Neutrophil (primary cell): Measurements from ENCODE around the gene LCN2.

Experiments
- H3K27ac ChIP-seq: fragments of 200-600 bp; sonication (generic); 2 replicates; pipeline ENCODE4 v1.5.1; 2016; ENCODE audit warnings: mild to moderate bottlenecking, moderate library complexity
- H3K27me3 ChIP-seq: fragments of 200-600 bp; sonication (generic); 2 replicates; pipeline ENCODE4 v1.6.0; 2016; ENCODE audit warnings: mild to moderate bottlenecking
- H3K36me3 ChIP-seq: fragments of 200-600 bp; sonication (generic); 2 replicates; pipeline ENCODE4 v1.5.1; 2017
- H3K4me1 ChIP-seq, 2 experiments: fragments of 200-600 bp in 1 of 2; sonication (generic) in 1 of 2; 1 replicate in 1 of 2; 2 replicates in 1 of 2; pipeline versions ENCODE4 v1.5.1 to v1.6.1; 2013 to 2016; ENCODE audit warnings: low read depth in 1 of 2, low read length in 1 of 2, mild to moderate bottlenecking in 1 of 2, moderate library complexity in 1 of 2; ENCODE audit not compliant: control insufficient read depth in 1 of 2, insufficient read depth in 1 of 2
- H3K4me3 ChIP-seq, 2 experiments: fragments of 200-600 bp in 1 of 2; sonication (generic) in 1 of 2; 1 replicate in 1 of 2; 2 replicates in 1 of 2; pipeline ENCODE4 v1.5.1; 2013 to 2016; ENCODE audit warnings: low read depth in 1 of 2, low read length in 1 of 2, mild to moderate bottlenecking in 1 of 2, moderate library complexity in 1 of 2
- H3K9me3 ChIP-seq: fragments of 200-600 bp; sonication (generic); 2 replicates; pipeline ENCODE4 v1.5.1; 2016
- CTCF ChIP-seq: fragments of 200-600 bp; sonication (generic); IDR thresholded peaks from 2 replicates; pipeline ENCODE4 v1.5.1; 2016; ENCODE audit warnings: antibody characterized with exemption

The LCN2 gene

DNA sequence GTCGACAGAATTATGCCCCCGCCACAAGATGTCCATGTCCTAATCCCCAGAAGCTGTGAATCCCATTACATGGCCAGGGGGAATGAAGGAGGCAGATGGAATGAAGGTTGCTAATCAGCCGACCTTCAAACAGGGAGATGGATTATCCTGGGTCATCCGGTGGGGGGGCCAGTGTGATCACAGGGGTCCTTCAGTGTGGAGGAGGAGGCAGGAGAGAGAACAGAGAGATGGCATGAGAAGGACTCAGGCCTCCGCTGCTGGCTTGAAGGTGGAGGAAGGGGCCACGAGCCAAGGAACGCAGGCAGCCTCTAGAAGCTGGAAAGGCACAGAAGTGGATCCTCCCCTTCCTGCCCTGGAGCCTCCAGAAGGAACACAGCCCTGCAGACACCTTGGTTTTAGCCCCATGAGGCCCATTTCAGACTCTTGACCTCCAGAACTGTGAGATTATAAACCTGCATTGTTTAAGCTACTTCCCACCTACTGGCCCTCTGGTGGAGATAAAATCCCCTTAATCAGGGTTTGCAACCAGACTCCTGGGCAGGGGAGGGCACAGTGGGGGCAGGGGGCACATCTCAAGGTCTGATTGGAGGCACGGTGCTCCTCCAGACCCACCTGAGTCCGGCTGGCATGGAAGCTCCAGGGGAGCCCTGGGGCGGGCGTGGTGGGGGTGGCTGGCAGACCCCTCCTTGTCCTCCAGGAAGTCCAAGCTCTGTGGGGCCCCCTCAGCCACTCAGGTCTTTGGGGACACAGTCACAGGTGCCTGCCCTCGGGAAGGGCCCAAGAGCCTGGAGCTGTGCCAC is 35.5 kb upstream of the LCN2 start:
- peaks cover 9% of the 10 kb centered on the region for H3K36me3 ChIP-seq
- H3K4me3 ChIP-seq = no peak overlapping the region
- H3K27ac ChIP-seq = no peak overlapping the region
- H3K4me1 ChIP-seq = peaks cover 5 to 8% of the 10 kb centered on the region in 2 experiments
- no peaks in the 10 kb centered on the region for H3K9me3 ChIP-seq
- H3K27me3 ChIP-seq = no peaks in the 10 kb centered on the region
- TF ChIP-seq CTCF = no peak

DNA sequence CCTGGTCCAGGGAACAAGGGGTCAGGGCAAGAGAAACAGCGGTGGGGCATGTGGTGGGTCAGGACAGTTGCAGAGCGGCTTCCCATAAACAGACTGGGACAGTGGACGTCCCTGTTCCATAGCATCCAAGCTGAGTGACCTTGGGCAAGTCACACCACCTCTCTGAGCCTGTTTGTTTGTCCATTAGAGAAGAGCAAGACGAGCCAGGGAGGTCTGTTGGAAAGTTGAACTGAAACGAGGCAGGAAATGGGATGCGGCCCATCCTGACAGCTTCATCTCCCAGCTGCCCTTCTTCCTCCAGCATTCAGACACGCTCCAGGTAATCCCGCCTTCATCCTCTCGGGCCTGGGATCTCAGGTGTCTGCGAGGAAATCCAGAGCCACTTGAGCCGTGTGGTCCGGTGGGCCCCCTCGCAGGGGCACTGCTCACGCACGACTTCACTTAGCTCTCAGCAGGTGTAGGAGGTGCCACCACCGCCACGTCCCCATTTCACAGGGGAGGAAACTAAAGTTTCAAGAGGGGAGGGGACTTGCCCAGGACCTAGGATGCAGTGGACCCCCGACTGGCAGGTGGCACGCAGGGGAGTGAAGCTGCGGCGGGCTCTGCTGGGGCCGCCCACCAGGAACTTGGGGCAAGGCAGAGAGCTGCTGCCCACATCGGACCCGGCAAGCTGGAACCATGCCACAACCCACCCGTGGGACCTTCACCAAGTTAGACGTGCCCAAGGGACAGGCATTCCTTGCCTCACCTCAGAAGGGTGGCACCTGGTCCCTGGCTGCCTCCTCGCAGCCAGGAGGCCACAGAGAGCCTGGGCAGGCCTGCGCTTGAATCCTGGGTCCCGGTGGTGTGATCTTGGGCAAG is 34.7 kb upstream of the LCN2 start:
- Histone ChIP-seq H3K9me3 (no peaks in the 10 kb centered on the region), H3K27me3 (no peaks in the 10 kb centered on the region), H3K27ac (no peak overlapping the region), H3K4me1 (peaks cover 5 to 8% of the 10 kb centered on the region in 2 experiments), H3K4me3 (no peak overlapping the region), H3K36me3 (peaks cover 6% of the 10 kb centered on the region)
- TF ChIP-seq CTCF = no peak

GRCh38 chr9:128115187-128116103 is 33.8 kb upstream of the LCN2 start:
- Histone ChIP-seq H3K27me3 (no peaks in the 10 kb centered on the region), H3K9me3 (no peaks in the 10 kb centered on the region), H3K4me1 (peaks cover 5 to 8% of the 10 kb centered on the region in 2 experiments), H3K27ac (no peak overlapping the region), H3K36me3 (peaks cover 10% of the 10 kb centered on the region), H3K4me3 (no peak overlapping the region)
- no peak for TF ChIP-seq CTCF

DNA sequence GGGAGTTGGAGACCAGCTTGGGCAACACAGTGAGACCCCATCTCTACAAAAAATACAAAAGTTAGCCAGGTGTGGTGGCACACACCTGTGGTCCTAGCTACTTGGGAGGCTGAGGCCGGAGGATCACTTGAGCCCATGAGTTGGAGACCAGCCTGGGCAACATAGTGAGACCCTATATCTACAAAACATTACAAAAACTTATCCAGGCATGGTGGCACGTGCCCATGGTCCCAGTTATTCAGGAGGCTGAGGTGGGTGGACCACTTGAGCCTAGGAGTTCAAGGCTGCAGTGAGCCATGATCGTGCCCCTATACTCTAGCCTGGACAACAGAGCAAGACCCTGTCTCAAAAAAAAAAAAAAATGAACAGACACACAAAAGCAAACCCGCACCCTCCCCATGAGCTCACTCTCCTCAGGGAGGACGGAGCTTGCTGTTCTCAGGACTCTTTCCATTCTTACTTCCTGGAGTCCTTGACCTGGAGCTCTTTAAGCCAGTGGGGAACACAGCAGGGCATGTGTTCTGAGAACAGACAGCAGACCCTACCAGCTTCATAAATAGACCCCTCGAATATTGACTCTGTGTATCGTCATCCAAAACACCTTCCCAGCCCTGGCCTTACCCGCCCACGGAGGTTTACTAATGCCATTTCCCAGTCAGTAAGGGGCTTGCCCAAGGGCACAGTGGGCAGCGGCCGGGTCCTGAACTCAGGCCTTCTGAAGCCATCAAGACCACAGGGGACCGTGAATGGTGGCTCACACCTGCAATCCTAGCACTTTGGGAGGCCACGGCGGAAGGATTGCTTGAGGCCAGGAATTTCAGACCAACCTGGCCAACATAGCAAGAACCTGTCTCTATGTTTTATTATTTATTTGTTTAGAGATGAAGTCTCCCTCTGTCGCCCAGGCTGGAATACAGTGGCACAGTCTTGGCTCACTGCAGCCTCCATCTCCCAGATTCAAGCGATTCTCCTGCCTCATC is 32.9 kb upstream of the LCN2 start:
- no peak overlapping the region for H3K4me3 ChIP-seq
- no peaks in the 10 kb centered on the region for H3K27me3 ChIP-seq
- peaks cover 20% of the 10 kb centered on the region for H3K36me3 ChIP-seq
- peaks cover 5 to 8% of the 10 kb centered on the region in 2 experiments for H3K4me1 ChIP-seq
- H3K27ac ChIP-seq = no peak overlapping the region
- TF ChIP-seq CTCF = no peak
- H3K9me3 ChIP-seq = no peaks in the 10 kb centered on the region
